Naive thymus-derived CD4-positive, alpha-beta T cell (primary cell): Measurements from ENCODE around the gene TMEM187. TPM values are rescaled to one million over a fixed set of nuclear protein-coding genes. Genes with fewer than 3 reads are reported as not detected.

Experiments
- ATAC-seq: fragments of 150-1000 bp; cut with Tn5 transposase; 2 replicates; pipeline ENCODE4 v1.10.0; 2021; ENCODE audit warnings: mild to moderate bottlenecking, moderate library complexity
- CTCF ChIA-PET: fragments of 350-600 bp; sonication (Branson Sonifier 250); formaldehyde crosslinking; loops from one replicate; lab custom pipeline; 2021; ENCODE audit warnings: antibody characterized with exemption; lab: Charles Lee
- POLR2A ChIA-PET: fragments of 350-600 bp; sonication (Branson Sonifier 250); formaldehyde crosslinking; loops from one replicate; lab custom pipeline; 2021; ENCODE audit warnings: antibody characterized with exemption, inconsistent platforms; lab: Charles Lee
- DNase-seq, 9 donors: peaks; one replicate each; pipeline versions ENCODE4 v3.0.0 to v3.0.0-alpha.2; 2020 to 2022; ENCODE audit warnings: mixed read lengths in 1 of 9
- H3K27ac ChIP-seq: one replicate; pipeline ENCODE4 v1.7.0; 2013; ENCODE audit warnings: mild to moderate bottlenecking, low read depth, low read length, moderate library complexity
- H3K27me3 ChIP-seq, 2 donors: one replicate each; pipeline ENCODE4 v1.7.0; 2013; ENCODE audit warnings: low read length in 2 of 2, mild to moderate bottlenecking in 2 of 2, moderate library complexity in 2 of 2; ENCODE audit not compliant: control insufficient read depth in 2 of 2, insufficient read depth in 2 of 2
- H3K36me3 ChIP-seq, 3 experiments: 1 replicate in 2 of 3; 2 replicates in 1 of 3; pipeline ENCODE4 v1.7.0; 2013; ENCODE audit warnings: low read length in 3 of 3, mild to moderate bottlenecking in 3 of 3, moderate library complexity in 1 of 3; ENCODE audit not compliant: insufficient read depth in 3 of 3, control insufficient read depth in 2 of 3
- H3K4me1 ChIP-seq, 2 donors: one replicate each; pipeline ENCODE4 v1.7.0; 2013; ENCODE audit warnings: low read length in 2 of 2, mild to moderate bottlenecking in 2 of 2, moderate library complexity in 1 of 2; ENCODE audit not compliant: control insufficient read depth in 2 of 2, insufficient read depth in 2 of 2
- H3K4me3 ChIP-seq: 2 replicates; pipeline ENCODE4 v1.7.0; 2013; ENCODE audit warnings: mild to moderate bottlenecking, low read length
- H3K9me3 ChIP-seq, 3 experiments: 1 replicate in 2 of 3; 2 replicates in 1 of 3; pipeline ENCODE4 v1.7.0; 2013; ENCODE audit warnings: low read length in 3 of 3; ENCODE audit not compliant: control insufficient read depth in 2 of 3
- H3K27ac Mint-ChIP-seq, 9 donors: one replicate each; pipeline ENCODE4 v1.8.0; 2020 to 2022; ENCODE audit warnings: mixed read lengths in 9 of 9, mild to moderate bottlenecking in 8 of 9, moderate library complexity in 5 of 9, inconsistent platforms in 2 of 9
- H3K27me3 Mint-ChIP-seq, 5 donors: one replicate each; pipeline ENCODE4 v1.8.0; 2021 to 2022; ENCODE audit warnings: mixed read lengths in 5 of 5, mild to moderate bottlenecking in 1 of 5
- H3K36me3 Mint-ChIP-seq, 5 donors: one replicate each; pipeline ENCODE4 v1.8.0; 2020 to 2022; ENCODE audit warnings: mixed read lengths in 5 of 5, mild to moderate bottlenecking in 3 of 5, inconsistent platforms in 1 of 5
- H3K4me1 Mint-ChIP-seq, 7 donors: one replicate each; pipeline ENCODE4 v1.8.0; 2020 to 2022; ENCODE audit warnings: mixed read lengths in 7 of 7, mild to moderate bottlenecking in 3 of 7, inconsistent platforms in 1 of 7
- H3K4me3 Mint-ChIP-seq, 10 donors: one replicate each; pipeline ENCODE4 v1.8.0; 2020 to 2022; ENCODE audit warnings: mild to moderate bottlenecking in 10 of 10, mixed read lengths in 10 of 10, moderate library complexity in 6 of 10, inconsistent platforms in 2 of 10
- H3K9me3 Mint-ChIP-seq, 11 donors: one replicate each; pipeline ENCODE4 v1.8.0; 2020 to 2022; ENCODE audit warnings: mixed read lengths in 11 of 11, mild to moderate bottlenecking in 4 of 11, inconsistent platforms in 1 of 11, moderate library complexity in 1 of 11
- intact Hi-C, 2 donors: fragments of 100-400 bp; cut with micrococcal nuclease; formaldehyde crosslinking; loops; one replicate each; pipeline ENCODE4 v1.15.1; 2023
- polyA plus RNA-seq, 2 donors: library from polyadenylated mRNA; unstranded; fragments of 300-500 nt; fragmentation: Illumina TruSeq; gene quantifications; one replicate each; pipeline ENCODE4 v1.2.3, GENCODE V29; 2021
- total RNA-seq, 6 experiments: library from RNA in 5 of 6; stranded (reverse) in 5 of 6; gene quantifications; 1 replicate in 5 of 6; 2 replicates in 1 of 6; pipeline ENCODE4 v1.2.3 and lab custom pipeline; 2021 to 2026

Gene TMEM187
- total and polyA plus RNA-seq, 7 experiments from 2014 or later: 1.4 to 22.7 (median 10.0) TPM

DNA sequence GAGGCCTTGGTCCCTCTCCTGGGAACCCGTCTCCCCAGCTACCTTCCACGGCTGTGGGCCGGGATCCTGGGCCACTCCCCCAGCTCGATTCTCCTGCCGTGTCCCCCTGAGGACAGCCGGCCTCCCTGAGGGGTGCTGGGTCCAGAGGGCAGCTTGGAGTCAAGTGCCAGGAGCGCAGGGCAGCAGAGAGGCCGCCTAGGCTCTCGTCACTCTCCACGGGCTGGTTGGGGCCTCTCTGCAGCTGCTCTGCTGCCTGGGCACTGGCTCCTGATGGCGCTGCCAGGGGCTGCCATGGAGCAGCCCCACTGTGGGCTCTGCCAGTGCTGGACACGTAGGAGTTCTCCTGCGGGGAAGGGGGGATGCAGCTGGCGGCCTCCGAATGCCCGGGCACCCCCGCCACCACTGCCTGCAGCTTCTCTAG is 40.5 kb downstream of the TMEM187 start:
- intact Hi-C loops: loop anchor here (1.0 to 5.0 kb wide), 5 partner anchors 38 to 522 kb away; partner anchors contain the start of genes HCFC1 (in 2 of the 2) and TMEM187 (in 1 of the 2)
- H3K36me3 Mint-ChIP-seq: peaks cover 0 to 3% (median 0%) of the 10 kb centered on the region in 5 donors

DNA sequence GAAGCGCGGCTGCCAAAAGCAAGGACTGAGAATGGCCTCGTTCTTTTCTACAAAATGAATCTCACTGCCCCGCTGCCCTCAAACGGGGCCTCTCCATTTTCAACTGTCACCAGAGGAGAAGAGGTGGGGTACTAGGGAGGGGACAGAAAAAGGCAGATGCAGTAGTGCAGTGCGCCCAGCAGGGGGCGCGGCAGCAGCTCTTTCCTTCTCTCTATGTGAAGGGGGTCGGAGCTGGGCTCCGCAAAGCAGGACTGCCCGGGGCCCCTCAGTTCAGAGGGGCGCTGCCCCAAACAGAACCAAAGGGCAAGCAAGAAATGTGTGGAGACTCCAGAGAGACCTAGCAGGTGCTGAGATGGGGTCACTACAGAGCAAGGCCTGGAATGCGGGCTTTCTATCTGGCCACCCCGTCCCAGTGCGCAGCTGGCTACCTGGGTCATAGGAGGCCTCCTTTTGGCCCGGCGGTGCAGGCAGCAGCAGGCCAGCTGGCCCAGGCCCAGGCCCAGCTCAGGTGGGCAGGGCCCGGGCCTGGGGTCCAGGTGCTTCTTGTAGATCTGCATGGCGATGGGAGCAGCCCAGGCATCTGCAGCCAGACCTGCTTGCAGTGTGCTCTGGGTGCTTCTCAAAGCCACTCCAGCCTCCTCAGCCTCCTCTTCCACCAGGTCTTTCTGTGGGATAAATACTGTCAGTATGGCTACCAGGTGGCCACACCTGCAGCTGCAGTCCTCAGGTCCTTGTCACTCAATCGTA is 41.2 kb downstream of the TMEM187 start:
- no peak overlapping the region for H3K27ac ChIP-seq
- DNase-seq (peak; percentile 24 to 66 (median 47)), ATAC-seq (peak; percentile 83)
- intact Hi-C loops: loop anchor here (1.0 to 5.0 kb wide), 5 partner anchors 37 to 521 kb away; partner anchors contain the start of genes HCFC1 (in 2 of the 2) and TMEM187 (in 1 of the 2)
- Mint-ChIP-seq H3K36me3 (peaks cover 0 to 4% (median 0%) of the 10 kb centered on the region in 5 donors), H3K27me3 (no peaks in the 10 kb centered on the region), H3K27ac (peak overlapping the region in 4 of 9 donors; percentile 12 to 84 (median 68)), H3K9me3 (no peaks in the 10 kb centered on the region), H3K4me3 (no peak overlapping the region), H3K4me1 (peaks cover 0 to 17% (median 8%) of the 10 kb centered on the region in 7 donors)
- H3K36me3 ChIP-seq: peaks cover 0 to 40% (median 0%) of the 10 kb centered on the region in 3 experiments
- POLR2A ChIA-PET: interaction anchor here (0.6 to 3.0 kb wide), 6 partner anchors 12 to 81 kb away, joined by 3 to 12 read pairs (median 4); partner anchors contain the start of genes HCFC1 and TMEM187
- no peaks in the 10 kb centered on the region for H3K27me3 ChIP-seq
- H3K9me3 ChIP-seq: no peaks in the 10 kb centered on the region
- H3K4me1 ChIP-seq: no peaks in the 10 kb centered on the region
- CTCF ChIA-PET: interaction anchor here (0.7 to 1.6 kb wide), 7 partner anchors 9 to 1072 kb away, joined by 3 to 5 read pairs (median 3); no protein-coding TSS in a partner anchor
- H3K4me3 ChIP-seq: no peak overlapping the region

More for the DNA sequence above, 40.5 kb downstream of the TMEM187 start:
- ATAC-seq (no peak), DNase-seq (no peak)
- peaks cover 0 to 17% (median 7%) of the 10 kb centered on the region in 7 donors for H3K4me1 Mint-ChIP-seq
- no peaks in the 10 kb centered on the region for H3K27me3 Mint-ChIP-seq
- H3K4me3 Mint-ChIP-seq: no peak overlapping the region
- H3K36me3 ChIP-seq: peaks cover 0 to 40% (median 0%) of the 10 kb centered on the region in 3 experiments
- H3K4me3 ChIP-seq: no peak overlapping the region
- H3K9me3 ChIP-seq: no peaks in the 10 kb centered on the region
- H3K27ac ChIP-seq: no peak overlapping the region
- peak overlapping the region in 1 of 9 donors; percentile 84 for H3K27ac Mint-ChIP-seq
- no peaks in the 10 kb centered on the region for H3K27me3 ChIP-seq
- no peaks in the 10 kb centered on the region for H3K4me1 ChIP-seq
- ChIA-PET CTCF (interaction anchor here (0.5 to 1.6 kb wide), 10 partner anchors 10 to 335 kb away, joined by 3 to 6 read pairs (median 3); no protein-coding TSS in a partner anchor), POLR2A (interaction anchor here (1.3 to 3.0 kb wide), 4 partner anchors 11 to 42 kb away, joined by 3 to 12 read pairs (median 6); partner anchors contain the start of genes HCFC1 and TMEM187)
- no peaks in the 10 kb centered on the region for H3K9me3 Mint-ChIP-seq

DNA sequence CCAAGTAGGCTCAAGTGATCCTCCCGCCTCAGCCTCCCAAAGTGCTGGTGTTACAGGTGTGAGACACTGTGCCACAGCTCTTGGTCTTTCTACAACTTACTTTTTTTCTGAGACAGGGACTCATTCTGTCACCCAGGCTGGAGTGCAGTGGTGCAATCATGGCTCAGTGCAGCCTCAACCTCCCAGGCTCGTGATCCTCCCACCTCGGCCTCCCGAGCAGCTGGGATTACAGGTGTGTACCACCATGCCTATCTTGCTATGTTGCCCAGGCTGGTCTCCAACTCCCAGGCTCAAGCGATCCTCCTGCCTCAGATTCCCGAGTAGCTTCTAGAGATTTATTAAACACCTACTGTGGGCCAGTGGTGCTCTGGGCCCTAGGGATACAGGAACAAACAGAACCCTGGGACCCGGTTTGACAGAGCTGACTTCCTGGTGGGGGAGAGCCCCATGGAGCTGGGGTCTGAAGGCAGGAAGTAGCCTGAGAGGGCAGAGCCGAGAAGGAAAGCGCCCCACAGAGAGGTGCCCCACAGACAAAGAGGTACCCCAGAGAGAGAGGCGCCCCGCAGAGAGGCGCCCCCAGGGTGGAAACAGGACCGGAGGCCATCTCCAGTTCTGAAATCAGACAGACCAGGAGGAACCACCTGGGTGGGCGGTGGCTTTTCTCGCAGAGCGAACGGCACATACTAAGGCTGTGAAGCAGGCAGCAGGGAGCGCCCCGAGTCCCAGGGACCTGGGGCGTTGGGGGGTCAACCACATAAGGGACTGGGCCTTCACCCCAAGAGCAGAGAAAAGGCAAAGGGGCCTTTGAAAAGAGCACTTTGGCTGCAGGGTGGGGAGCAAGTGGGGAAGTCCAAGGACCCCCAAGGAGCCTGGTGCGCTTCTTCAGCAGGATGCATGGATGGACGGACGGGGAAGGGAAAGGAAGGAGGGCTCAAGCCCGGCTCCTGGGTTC is 42.2 kb downstream of the TMEM187 start:
- Mint-ChIP-seq H3K27ac (peak overlapping the region in 5 of 9 donors; percentile 9 to 56 (median 22)), H3K4me3 (peak overlapping the region in 1 of 10 donors; percentile 30), H3K36me3 (peaks cover 0 to 6% (median 0%) of the 10 kb centered on the region in 5 donors), H3K27me3 (no peaks in the 10 kb centered on the region), H3K4me1 (peaks cover 0 to 17% (median 8%) of the 10 kb centered on the region in 7 donors), H3K9me3 (no peaks in the 10 kb centered on the region)
- Histone ChIP-seq H3K4me1 (no peaks in the 10 kb centered on the region), H3K27ac (no peak overlapping the region), H3K36me3 (peaks cover 0 to 40% (median 0%) of the 10 kb centered on the region in 3 experiments), H3K4me3 (no peak overlapping the region), H3K9me3 (no peaks in the 10 kb centered on the region), H3K27me3 (no peaks in the 10 kb centered on the region)
- CTCF ChIA-PET: interaction anchor here (1.2 to 1.6 kb wide), 4 partner anchors 8 to 77 kb away, joined by 3 to 5 read pairs (median 4); no protein-coding TSS in a partner anchor
- intact Hi-C loops: loop anchor here in 1 of 2 donors (5.0 kb wide), 1 partner anchor 42 kb away; the partner anchor contains the start of genes HCFC1 and TMEM187
- ATAC-seq (no peak), DNase-seq (no peak)
- POLR2A ChIA-PET: interaction anchor here (0.6 to 3.0 kb wide), 5 partner anchors 13 to 80 kb away, joined by 3 to 12 read pairs (median 4); partner anchors contain the start of genes HCFC1 and TMEM187

DNA sequence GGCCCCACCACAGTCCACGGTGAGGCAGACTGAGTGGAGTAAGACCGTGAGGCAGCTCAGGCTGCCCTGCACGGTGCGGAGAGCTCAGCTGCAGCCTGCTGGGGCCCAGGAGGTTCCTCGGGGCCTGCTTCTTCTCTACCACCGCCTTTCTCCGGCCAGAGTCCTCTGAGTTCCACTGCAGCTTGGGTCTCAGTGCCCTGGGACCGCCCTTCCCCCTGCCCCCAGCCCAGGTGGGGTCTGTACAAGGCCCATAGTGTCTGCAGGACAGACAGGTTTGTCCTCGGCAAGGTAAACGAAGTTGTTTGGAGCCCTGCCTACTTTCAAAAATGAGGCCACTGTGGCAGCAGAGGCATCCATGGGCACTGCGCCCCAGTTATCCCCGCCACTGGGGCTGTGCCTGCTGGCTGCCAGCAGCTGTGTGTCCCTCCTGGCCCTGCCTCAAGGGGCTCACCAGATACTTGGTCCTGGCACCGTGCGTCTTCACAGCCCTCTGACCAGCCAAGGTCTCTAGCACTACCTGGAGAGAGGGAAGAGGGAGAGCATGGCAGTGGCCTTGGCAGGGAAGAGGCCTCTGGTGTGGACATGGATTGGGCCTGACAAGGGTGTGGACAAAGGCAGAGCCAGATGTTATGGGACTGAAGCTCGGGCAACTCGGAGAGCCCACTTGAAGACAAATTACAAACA is 43.2 kb downstream of the TMEM187 start:
- Histone ChIP-seq H3K9me3 (no peaks in the 10 kb centered on the region), H3K4me1 (peaks cover 4 to 6% of the 10 kb centered on the region in 2 donors), H3K27me3 (no peaks in the 10 kb centered on the region), H3K36me3 (peaks cover 0 to 35% (median 0%) of the 10 kb centered on the region in 3 experiments), H3K27ac (no peak overlapping the region), H3K4me3 (no peak overlapping the region)
- Mint-ChIP-seq H3K27me3 (no peaks in the 10 kb centered on the region), H3K36me3 (peaks cover 0 to 10% (median 0%) of the 10 kb centered on the region in 5 donors), H3K4me1 (peaks cover 0 to 22% (median 14%) of the 10 kb centered on the region in 7 donors), H3K4me3 (peak overlapping the region in 2 of 10 donors; percentile 17 to 41), H3K27ac (peak overlapping the region in 1 of 9 donors; percentile 18), H3K9me3 (no peaks in the 10 kb centered on the region)
- CTCF ChIA-PET: no interaction called here
- no peak for ATAC-seq
- intact Hi-C loops: no loop called here
- POLR2A ChIA-PET: no interaction called here
- no peak for DNase-seq

DNA sequence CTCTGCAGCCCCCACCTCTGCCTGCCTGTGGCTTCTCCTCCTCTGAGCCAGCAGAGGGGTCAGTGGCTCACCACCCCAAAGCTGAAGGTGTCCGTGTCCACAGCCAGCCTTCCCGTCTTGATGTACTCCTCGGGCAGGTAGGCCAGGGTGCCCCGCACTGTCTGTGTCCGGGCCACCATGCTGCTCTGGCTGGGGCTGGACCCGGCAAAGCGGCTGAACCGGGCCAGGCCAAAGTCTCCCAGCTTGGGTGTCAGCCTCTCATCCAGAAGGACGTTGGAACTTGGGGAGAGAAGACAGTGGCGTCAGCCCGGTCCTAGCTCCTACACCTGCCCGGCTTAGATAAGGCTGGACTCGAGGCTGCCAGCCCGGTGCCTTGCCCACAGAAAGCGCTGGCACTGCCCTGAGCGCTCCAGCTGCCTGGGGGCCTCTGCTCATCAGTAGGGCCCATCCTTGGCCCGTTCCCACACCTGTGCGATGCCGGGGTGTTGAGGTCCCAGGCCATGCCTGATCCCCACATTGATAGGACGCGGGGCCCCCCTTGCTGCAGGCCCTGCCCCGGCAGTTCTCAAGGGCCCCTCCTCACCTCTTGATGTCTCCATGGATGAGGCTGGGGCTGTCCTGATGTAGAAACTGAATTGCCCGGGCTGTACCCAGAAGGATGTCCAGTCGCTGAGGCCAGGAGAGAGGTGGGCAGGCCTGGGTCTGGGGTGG is 44.0 kb downstream of the TMEM187 start:
- H3K36me3 ChIP-seq: peaks cover 0 to 32% (median 0%) of the 10 kb centered on the region in 3 experiments
- H3K9me3 ChIP-seq: no peaks in the 10 kb centered on the region
- no peak overlapping the region for H3K27ac ChIP-seq
- intact Hi-C loops: no loop called here
- Mint-ChIP-seq H3K27me3 (no peaks in the 10 kb centered on the region), H3K4me3 (no peak overlapping the region), H3K27ac (no peak overlapping the region), H3K36me3 (peaks cover 0 to 10% (median 0%) of the 10 kb centered on the region in 5 donors), H3K9me3 (no peaks in the 10 kb centered on the region), H3K4me1 (peaks cover 0 to 22% (median 14%) of the 10 kb centered on the region in 7 donors)
- DNase-seq (no peak), ATAC-seq (no peak)
- peaks cover 4 to 6% of the 10 kb centered on the region in 2 donors for H3K4me1 ChIP-seq
- CTCF ChIA-PET: interaction anchor here (1.0 kb wide), 1 partner anchor 27 kb away, joined by 3 read pairs; no protein-coding TSS in a partner anchor
- POLR2A ChIA-PET: interaction anchor here (1.4 kb wide), 1 partner anchor 382 kb away, joined by 4 read pairs; the partner anchor contains the start of gene RPL10
- no peak overlapping the region for H3K4me3 ChIP-seq
- H3K27me3 ChIP-seq: no peaks in the 10 kb centered on the region
